Stimulated activated CD4-positive, alpha-beta T cell treated with anti-CD3 and anti-CD28 coated beads, TNF-alpha, amount 100 ng/mL, for 4 hours (primary cell): ENCODE results near the gene MACROD2.

Experiments
- DNase-seq, 3 experiments: peaks; one replicate each; pipeline ENCODE4 v3.0.0-alpha.2; 2020; ENCODE audit warnings: low read depth in 3 of 3

The MACROD2 gene

GRCh38 chr20:14647016-14647415 is 651.7 kb downstream of the MACROD2 start:
- DNase-seq: no peak

GRCh38 chr20:14649662-14650061 is 654.3 kb downstream of the MACROD2 start:
- DNase-seq: no peak

GRCh38 chr20:14657266-14658005 is 662.1 kb downstream of the MACROD2 start:
- no peak for DNase-seq

GRCh38 chr20:14664101-14664500 is 668.8 kb downstream of the MACROD2 start:
- DNase-seq: no peak

GRCh38 chr20:14666696-14667095 is 671.4 kb downstream of the MACROD2 start:
- DNase-seq: no peak

GRCh38 chr20:14667226-14667625 is 671.9 kb downstream of the MACROD2 start:
- DNase-seq: no peak

GRCh38 chr20:14672066-14672465 is 676.8 kb downstream of the MACROD2 start:
- DNase-seq: no peak

GRCh38 chr20:14673164-14673563 is 677.8 kb downstream of the MACROD2 start:
- DNase-seq: no peak

GRCh38 chr20:14677455-14677854 is 682.1 kb downstream of the MACROD2 start:
- no peak for DNase-seq

GRCh38 chr20:14685183-14685582 is 689.9 kb downstream of the MACROD2 start:
- DNase-seq: no peak

- DNase-seq: no peak
Observed at GRCh38 chr20:14687313-14687712, 692.0 kb downstream of the MACROD2 start.

GRCh38 chr20:14688005-14688404 is 692.7 kb downstream of the MACROD2 start:
- DNase-seq: no peak

- no peak for DNase-seq
Observed at GRCh38 chr20:14691994-14692393, 696.7 kb downstream of the MACROD2 start.

- no peak for DNase-seq
Observed at GRCh38 chr20:14696478-14696877, 701.2 kb downstream of the MACROD2 start.

- no peak for DNase-seq
Observed at GRCh38 chr20:14696937-14697336, 701.6 kb downstream of the MACROD2 start.

GRCh38 chr20:14698125-14698524 is 702.8 kb downstream of the MACROD2 start:
- no peak for DNase-seq

GRCh38 chr20:14698605-14699373 is 703.5 kb downstream of the MACROD2 start:
- no peak for DNase-seq

GRCh38 chr20:14700639-14700960 is 705.3 kb downstream of the MACROD2 start:
- no peak for DNase-seq

- DNase-seq: no peak
Observed at GRCh38 chr20:14701326-14701725, 706.0 kb downstream of the MACROD2 start.

- no peak for DNase-seq
Observed at GRCh38 chr20:14706555-14706954, 711.2 kb downstream of the MACROD2 start.

GRCh38 chr20:14707026-14707680 is 711.8 kb downstream of the MACROD2 start:
- DNase-seq: no peak

GRCh38 chr20:14707865-14708596 is 712.7 kb downstream of the MACROD2 start:
- DNase-seq: no peak
